Activated CD8-positive, alpha-beta memory T cell treated with anti-CD3 and anti-CD28 coated beads, Interleukin-2, amount 50 U/mL, for 24 hours (primary cell): ENCODE results near the gene FTO.

ENCODE experiments used
- DNase-seq: peaks from one replicate; pipeline ENCODE4 v3.0.0-alpha.2; 2020; ENCODE audit errors: extremely low read depth

FTO gene

DNA sequence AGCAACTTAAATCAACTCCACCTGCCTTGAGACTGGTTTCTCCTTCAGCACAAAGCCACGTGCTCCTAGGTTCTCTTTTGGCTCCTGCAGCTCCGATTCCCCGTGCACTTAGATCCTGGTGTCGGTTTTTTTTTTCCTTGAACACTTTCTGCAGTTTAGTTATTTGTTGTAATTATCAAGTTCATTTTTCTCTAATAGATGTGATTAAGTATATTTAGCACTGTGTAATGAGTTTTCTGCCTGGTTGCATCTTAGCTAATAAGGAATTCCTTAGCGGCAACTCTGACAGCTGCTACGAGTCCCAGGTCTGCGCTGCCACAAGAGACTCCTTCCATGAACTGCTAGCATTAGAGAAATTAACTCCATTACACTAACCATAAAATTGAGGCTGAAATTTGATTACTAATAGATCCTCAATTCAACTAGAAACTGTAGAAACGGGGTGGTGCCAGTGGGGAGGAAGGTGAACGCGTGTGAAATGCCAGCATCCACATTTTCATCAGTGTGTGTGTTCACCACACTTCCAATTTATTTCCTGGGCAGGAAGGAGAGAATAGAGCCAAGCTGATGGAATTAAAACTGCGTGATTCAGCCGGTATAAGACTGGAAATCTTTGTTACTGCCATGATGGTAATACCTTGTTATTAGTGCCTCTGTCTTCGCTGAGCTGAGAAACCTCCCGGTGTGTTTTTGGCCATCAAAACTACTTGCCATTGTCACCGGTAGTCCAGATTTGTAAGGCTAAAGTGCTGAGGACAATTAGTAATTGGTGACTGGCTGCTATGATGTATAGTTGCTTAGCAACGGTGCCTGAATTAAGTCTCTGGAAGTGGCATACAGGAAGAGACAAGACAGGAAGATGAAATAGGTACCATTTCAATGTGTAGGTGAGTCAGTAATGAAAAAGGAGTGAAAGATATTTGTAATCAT, 350.2 kb downstream of the FTO start:
- no peak for DNase-seq

DNA sequence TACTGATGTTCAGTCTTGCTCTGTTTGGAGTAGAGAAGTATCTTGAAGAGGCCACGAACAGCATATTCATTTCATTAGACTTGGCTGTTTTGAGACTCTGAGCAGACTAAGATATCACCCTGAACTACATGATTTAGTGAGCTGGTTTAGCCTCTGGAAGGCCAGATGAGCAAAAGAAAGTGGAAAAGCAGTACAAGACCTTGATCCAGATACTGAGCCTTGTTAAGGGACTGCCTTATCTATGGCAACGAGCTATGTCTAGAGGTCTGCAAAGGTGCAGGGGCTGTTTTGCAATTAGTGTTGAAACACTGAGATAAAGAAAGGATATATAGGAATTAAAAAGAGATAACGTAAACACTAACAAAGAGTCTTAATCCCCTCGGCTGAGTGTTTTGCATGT, 351.2 kb downstream of the FTO start:
- no peak for DNase-seq

GRCh38 chr16:54055864-54056263, 351.9 kb downstream of the FTO start:
- no peak for DNase-seq

DNA sequence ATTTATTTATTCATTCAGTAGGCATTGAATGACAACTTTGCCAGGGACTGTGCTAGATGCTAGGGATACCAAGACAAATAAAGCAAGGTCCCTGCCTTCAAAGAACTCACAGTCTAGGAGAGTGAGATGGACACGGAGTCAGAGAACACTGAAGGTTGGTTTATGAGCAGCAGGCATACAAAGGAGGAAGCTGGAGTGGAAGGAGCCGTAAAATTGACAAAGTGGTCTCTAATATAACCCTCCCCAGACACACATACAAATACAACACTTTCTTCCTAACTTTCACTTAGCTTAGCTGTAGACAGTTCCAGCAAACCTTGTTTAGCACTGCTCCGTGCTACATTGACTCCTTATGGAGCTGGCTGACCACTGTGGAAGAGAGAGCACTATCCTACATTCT, 353.0 kb downstream of the FTO start:
- no peak for DNase-seq

DNA sequence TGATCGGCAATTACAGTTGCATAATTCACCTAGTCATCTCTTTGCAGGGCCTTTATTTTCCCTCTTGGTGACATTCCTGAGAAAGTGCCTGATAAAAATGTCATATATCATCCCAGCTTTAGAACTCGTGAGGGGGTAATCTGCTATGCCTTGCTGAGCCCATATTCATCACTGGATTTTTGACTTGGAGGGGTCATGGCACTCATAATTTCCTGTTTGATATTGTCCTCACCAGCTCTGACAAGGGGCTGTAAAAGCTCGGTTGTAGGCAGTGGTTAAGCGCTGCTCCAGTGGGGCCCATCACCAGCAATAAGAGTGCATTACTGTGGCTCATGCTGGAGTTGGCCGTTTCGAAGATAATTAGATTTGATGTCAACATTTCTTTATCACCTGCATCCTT, 355.4 kb downstream of the FTO start:
- DNase-seq = no peak

DNA sequence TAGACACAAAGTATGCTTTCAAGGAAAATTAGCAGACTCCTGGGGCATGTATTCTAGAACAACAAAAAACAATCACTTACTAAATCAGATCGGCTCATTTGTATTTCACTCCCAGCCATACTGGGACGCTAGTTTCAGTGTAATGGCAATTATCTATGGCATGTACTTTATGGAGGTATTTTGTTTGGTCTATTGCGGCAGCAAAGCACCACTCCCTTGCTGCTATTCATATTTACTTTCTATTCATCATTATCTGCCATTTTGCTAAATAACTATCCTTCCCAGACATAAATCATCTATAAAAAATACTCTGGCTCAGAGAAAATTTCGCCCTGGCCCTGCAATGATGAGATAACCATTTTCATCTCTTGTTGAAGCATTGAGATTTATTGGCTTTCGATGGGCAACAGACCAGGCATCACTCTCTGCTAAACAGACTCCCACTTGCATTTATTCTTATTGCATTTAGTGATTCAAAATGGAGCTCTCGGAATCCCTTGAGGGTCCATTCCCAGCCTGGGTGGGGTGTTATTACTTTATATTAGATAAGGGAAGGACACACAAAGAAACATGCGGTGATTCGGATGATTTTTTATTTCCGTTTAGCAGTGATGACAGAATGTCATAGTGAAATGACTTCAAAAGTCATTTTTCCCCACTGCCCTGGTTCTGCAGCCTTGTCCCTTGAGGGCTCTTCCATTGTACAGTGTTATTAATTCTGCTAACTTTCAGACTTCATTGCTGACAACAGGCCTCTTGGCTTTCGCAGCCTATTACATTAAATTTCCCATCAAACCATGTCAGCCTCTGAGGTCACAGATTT, 356.9 kb downstream of the FTO start:
- no peak for DNase-seq

GRCh38 chr16:54061454-54061853, 357.5 kb downstream of the FTO start:
- DNase-seq = no peak

DNA sequence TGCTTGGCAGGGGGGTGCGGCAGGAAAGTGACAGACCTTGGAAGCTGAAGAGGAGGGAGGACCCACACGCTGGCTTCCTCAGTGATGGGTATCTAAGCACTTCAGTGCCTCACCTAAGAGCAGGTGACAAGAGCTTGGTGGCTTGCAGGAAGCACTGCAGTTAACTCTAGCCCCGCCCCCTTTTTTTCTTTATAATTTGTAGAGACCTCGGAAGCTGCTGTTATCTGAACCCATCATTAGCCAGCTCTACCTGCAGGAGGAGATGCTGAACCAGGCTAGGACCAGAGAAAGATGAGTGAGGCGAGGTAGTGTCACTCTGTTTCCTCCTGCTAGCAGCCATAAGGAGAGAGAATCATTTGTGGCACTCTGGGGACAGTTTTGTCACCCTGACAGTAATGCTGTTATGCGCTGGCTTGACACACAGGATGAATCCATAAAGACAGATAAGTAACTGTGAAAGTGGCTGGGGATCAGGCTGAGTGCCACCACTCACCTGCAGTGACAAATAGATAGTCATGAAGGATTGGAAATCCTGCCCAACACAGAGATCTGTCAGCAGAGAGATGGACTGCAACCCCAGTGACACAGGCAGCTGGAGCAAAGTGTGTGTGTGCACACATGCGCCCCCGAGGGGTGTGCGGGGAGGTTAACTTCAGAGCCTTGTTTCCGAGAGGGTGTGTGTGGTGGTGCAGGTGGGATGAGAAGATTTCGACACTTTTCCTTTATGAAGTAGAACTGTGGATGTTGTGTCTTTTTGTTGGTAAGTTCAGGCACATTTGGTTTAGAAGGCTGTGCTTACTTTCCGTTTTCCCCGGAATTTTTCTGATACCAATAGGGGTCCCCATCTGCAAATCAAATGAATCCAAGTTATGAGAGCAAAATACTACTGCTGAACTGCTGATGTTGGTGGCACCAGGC, 358.7 kb downstream of the FTO start:
- no peak for DNase-seq

DNA sequence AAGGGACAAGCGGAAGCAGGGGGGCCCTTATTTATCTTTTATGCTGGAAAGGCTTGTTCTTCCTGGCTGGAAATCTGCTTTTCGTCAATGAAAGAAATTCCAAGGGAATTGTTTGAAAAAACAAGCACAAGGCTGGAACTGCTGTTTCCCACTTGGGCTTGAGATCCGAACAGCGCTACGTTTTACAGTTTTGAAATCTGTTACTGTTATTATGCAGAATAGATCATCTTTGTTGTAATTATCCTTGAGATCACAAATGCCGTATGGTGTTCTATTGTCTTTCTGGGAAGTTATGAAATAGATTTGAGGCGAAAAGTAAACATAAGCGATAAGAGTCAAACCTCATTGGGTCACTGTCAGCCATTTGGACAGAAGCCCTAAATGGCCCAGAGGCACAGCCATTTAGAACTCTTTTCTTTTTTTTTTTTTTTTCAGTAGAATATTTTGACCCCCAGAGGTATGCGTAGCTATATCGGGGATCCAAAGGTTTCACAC, 359.4 kb downstream of the FTO start:
- no peak for DNase-seq

GRCh38 chr16:54066451-54067105, 362.6 kb downstream of the FTO start:
- no peak for DNase-seq

DNA sequence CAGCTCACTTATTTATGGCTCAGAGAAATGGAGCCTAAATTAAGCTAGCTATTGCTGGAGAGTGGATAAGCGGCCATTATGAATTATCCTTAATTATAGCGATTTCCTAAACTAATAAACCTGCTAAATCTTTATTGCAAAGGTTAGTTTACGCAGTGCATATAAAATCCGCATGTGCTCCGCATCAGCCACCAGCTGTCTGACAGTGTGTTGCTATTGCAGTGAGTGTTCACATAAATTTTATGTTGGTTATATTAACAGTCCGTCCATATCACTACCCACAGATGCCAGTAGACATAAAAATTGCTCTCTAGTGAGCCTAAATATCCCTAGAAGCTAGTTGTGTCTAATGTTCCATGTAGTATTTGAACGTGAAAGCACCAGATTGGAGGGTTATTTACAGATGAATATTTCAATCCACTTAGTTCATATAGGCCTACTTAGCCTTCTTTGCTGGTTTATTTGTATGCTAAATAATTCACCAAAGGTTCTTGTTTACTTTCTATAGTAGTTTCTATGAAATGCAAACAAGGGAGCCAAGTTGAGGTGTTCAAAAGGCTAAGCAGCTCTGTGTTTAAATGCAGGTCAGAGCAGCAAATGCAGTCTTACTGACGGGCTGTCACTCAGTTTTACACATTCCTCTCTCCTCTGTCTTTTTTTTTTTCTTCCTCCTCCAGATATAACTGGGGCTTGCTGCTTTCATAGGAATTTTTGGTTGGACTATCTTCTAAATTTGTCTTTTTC, 363.5 kb downstream of the FTO start:
- no peak for DNase-seq

GRCh38 chr16:54068212-54068611, 364.3 kb downstream of the FTO start:
- no peak for DNase-seq

DNA sequence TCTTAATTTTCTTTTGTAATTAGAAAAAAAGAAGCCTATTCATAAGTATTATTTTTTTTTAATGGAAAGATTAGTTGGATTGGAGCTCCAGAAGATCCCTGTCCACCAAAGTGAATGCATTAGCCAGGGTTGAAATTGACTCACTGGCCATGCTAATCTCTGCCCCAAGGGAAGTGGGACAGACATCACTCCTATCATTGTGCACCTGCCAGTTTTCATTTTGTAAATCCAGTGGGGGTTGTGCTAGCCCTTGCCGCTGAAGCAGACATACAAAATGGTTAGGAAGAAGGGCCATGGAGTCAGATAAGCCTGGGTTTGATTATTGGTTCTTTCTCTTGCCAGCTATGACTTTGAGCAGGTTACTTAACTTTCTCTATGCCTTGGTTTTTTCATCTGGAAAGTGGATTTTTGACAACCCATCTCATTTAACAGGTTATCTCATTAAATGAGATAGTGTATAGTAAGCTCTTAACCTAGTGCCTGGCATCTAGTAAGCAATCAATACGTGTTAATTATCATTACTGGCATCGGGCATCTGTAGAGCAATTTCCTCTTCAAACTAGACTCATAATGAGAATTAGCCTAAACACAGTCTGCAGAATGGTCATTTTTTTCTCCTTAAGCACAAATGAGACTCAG, 365.8 kb downstream of the FTO start:
- DNase-seq = no peak

- DNase-seq = no peak
Measured at GRCh38 chr16:54070789-54071343, 366.9 kb downstream of the FTO start.

DNA sequence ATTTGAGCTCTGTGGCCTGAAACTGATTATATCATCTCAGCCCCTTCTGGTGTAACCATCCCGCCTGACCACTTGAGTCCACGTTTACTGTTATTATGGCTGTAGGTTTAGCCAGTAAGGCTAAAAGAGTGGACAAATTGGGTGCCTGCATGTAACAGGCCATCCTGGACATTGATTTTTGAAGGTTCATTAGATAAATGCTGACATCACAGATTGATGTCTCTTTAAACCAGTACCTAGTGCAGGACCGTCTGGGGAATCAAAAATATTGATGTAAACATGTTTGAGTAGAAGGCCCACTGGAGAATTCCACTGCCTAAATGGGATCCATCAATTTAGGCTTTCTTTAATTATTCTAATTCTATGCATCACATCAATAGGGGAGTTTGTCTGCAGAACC, 367.6 kb downstream of the FTO start:
- DNase-seq = no peak

- DNase-seq = no peak
Measured at GRCh38 chr16:54072237-54072636, 368.3 kb downstream of the FTO start.

- DNase-seq = no peak
Measured at GRCh38 chr16:54073356-54073755, 369.4 kb downstream of the FTO start.

- DNase-seq = no peak
Measured at GRCh38 chr16:54075446-54075845, 371.5 kb downstream of the FTO start.

DNA sequence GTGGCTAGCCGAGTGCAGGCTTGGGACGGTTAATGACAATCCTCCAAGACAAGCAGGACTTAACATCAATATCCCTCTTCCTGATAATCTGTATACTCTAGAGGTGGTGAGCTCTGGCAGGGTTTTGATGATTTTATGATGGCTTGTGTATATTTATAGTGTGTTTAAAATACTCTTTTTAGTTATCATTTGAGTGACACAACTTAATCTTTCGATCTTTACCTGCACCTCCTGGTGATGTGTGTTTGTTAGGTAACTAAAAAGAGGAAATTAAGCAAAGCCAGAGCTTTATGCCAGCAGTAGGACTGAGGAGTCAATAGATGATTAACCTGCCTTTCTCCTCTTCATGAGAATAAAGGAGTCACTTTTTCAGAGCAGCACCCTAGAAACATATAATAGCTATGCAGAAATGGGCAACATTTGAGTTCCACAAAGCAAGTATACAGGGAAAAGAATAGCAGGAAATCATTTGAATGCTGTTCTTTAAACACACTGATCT, 372.1 kb downstream of the FTO start:
- no peak for DNase-seq
